Smooth muscle cell of the brain vasculature (primary cell): ENCODE data around the gene IL1F10.

Experiments used
- DNase-seq: peaks from one replicate; pipeline ENCODE4 v3.0.0-alpha.2; 2012; ENCODE audit warnings: low read depth, low spot score

Gene IL1F10

GRCh38 chr2:113111823-113112287 is 44.1 kb downstream of the IL1F10 start:
- DNase-seq: no peak

- no peak for DNase-seq
Measured at GRCh38 chr2:113112441-113112840, 44.7 kb downstream of the IL1F10 start.

GRCh38 chr2:113112871-113113270 is 45.1 kb downstream of the IL1F10 start:
- DNase-seq: no peak

DNA sequence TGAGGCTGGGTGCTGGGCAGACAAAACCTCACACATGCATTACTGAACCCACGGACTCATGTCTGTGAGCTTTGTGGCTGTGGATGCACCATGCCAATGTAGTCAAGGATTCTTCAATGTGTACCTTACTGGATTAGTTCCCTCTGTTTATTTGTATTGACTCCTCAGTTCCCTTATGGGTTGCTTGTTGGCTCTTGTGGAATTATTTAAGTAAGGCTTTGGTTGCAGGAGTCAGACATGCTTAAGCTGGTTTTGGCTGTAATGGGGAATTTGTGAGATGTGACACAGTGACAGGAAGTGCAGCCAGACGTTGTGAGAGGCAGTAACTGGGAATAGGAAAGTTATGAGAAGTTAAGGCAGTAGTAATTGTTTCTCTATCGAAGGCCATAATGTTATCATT is 46.0 kb downstream of the IL1F10 start:
- no peak for DNase-seq

GRCh38 chr2:113114224-113114945 is 46.6 kb downstream of the IL1F10 start:
- DNase-seq: no peak

DNA sequence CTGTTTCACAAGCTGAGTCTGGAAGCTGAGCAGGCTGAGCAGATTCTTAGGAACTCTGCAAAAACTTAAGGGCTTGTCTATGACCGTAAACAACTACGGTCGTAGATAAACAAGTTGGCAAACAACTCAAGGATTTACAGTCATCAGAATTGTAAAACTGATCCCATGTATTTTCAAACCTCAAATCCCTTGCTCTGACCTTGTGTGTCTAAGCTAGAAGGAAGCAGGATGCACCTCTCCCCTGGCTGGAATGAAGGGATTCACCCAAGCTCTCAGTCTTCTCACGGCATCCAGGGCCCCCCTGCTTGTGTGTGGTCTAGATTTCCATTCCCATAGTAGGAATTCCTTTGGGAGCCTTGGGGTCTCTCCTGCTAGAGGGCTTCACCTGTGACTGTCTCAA is 47.2 kb downstream of the IL1F10 start:
- no peak for DNase-seq

GRCh38 chr2:113116100-113116958 is 48.6 kb downstream of the IL1F10 start:
- no peak for DNase-seq

- no peak for DNase-seq
Measured at GRCh38 chr2:113117541-113118262, 49.9 kb downstream of the IL1F10 start.

DNA sequence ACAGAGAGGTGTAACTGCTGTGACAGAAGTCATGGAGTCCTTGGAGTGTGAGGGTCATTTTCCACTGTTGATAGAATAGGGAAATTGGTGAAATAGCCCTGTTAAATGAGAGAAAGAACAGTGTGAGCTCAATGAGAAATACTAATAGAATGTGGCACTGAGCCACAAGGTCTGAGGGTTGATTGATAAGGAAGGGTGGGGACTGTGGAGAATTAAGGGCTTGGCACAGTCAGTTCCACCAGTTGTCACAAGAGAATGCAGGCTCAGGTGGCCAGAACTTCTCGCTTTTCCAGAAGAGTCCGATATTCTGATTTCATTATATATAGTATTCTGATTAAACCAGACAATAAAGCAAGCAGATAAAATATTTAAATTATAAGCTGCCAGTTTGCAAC is 50.5 kb downstream of the IL1F10 start:
- no peak for DNase-seq

GRCh38 chr2:113119111-113119510 is 51.3 kb downstream of the IL1F10 start:
- no peak for DNase-seq

- no peak for DNase-seq
Measured at GRCh38 chr2:113120861-113121260, 53.1 kb downstream of the IL1F10 start.

- DNase-seq: no peak
Measured at GRCh38 chr2:113122364-113122763, 54.6 kb downstream of the IL1F10 start.

DNA sequence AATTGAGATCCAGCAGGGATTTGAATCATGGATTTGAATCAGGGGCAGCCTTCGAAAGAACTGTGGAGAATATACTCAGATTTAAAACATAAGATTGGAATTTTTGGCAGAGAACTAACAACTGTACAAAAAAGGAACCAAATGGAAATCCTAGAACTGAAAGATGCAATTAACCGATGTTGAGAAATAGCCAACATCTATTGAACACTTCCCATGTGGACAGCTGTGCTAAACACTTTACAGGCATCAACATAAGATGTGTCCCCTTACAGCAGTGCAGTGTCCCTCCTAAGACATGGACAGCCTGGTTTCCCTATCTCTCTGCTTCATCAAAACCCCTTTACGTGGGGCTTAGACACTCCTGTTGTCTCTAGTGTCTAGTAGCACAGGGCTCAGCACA is 56.0 kb downstream of the IL1F10 start:
- DNase-seq: no peak

GRCh38 chr2:113124181-113124961 is 56.6 kb downstream of the IL1F10 start:
- DNase-seq: no peak
